Measurements from ENCODE around the gene ZSWIM1. TPM values are rescaled to one million over a fixed set of nuclear protein-coding genes. Genes with fewer than 3 reads are reported as not detected.

The ZSWIM1 gene
- total and polyA plus RNA-seq, 2 of the 13 experiments (the other 11 are each of a cell fraction or from before 2014, with no cell fraction given) = 9.5 to 11.7 TPM

DNA sequence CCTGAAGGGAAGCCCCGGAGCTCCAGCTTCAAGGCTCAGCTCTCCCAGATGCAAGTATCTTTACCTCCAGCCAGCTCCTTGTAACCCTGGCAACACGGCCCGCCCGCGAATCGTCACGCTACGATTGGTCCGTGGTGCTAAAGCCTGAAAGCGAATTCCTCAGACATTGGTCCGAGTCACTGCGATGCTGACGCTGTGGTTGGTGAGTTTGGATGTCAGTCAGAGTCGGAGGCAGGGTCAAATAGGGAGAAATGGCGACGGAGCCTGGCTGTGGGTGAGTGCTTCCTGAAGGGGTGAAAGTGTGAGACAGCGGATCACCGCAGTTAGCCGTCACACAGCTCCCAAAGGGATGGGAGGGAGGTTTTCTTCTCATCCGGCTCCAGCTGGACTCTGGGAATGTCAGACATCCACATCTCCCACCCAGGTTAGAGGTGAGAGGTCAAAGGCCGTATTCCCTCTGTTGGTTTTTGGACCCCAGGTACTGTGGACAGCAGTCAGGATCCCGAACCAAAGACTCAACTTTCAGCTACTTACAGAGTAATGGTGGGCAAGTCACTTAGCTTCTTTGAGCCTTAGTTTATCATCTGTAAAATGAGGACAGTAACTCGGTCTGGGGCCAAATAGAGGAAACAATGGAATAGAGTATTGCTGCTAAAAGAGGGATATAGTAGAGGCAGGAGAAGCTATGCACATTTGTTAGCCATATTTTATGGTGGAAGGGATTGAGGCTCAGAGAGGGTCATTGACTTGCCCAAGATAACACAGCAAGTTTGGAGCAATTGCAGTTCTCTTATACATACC, at the start of gene ZSWIM1 (continued):
- TF ChIP-seq, protein P1, sequence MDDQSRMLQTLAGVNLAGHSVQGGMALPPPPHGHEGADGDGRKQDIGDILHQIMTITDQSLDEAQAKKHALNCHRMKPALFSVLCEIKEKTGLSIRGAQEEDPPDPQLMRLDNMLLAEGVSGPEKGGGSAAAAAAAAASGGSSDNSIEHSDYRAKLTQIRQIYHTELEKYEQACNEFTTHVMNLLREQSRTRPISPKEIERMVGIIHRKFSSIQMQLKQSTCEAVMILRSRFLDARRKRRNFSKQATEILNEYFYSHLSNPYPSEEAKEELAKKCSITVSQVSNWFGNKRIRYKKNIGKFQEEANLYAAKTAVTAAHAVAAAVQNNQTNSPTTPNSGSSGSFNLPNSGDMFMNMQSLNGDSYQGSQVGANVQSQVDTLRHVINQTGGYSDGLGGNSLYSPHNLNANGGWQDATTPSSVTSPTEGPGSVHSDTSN (CRISPR knock-in tag; IDR thresholded peaks at IDR 0.05; ENCODE audit: borderline replicate concordance) = peak; percentile 91; the same call in 1 of the 2 replicates
- TF ChIP-seq, protein P2, sequence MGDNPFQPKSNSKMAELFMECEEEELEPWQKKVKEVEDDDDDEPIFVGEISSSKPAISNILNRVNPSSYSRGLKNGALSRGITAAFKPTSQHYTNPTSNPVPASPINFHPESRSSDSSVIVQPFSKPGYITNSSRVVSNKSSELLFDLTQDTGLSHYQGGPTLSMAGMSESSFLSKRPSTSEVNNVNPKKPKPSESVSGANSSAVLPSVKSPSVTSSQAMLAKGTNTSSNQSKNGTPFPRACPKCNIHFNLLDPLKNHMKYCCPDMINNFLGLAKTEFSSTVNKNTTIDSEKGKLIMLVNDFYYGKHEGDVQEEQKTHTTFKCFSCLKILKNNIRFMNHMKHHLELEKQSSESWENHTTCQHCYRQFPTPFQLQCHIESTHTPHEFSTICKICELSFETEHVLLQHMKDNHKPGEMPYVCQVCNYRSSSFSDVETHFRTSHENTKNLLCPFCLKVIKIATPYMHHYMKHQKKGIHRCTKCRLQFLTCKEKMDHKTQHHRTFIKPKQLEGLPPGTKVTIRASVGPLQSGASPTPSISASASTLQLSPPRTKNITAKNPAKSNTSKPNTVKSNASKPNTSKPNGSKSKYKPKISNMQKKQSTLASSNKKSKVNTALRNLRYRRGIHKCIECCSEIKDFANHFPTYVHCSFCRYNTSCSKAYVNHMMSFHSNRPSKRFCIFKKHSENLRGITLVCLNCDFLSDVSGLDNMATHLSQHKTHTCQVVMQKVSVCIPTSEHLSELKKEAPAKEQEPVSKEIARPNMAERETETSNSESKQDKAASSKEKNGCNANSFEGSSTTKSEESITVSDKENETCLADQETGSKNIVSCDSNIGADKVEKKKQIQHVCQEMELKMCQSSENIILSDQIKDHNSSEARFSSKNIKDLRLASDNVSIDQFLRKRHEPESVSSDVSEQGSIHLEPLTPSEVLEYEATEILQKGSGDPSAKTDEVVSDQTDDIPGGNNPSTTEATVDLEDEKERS (CRISPR knock-in tag; IDR thresholded peaks at IDR 0.05) = peak; percentile 64; the same call in 1 of the 2 replicates
- TF ChIP-seq, protein P3, sequence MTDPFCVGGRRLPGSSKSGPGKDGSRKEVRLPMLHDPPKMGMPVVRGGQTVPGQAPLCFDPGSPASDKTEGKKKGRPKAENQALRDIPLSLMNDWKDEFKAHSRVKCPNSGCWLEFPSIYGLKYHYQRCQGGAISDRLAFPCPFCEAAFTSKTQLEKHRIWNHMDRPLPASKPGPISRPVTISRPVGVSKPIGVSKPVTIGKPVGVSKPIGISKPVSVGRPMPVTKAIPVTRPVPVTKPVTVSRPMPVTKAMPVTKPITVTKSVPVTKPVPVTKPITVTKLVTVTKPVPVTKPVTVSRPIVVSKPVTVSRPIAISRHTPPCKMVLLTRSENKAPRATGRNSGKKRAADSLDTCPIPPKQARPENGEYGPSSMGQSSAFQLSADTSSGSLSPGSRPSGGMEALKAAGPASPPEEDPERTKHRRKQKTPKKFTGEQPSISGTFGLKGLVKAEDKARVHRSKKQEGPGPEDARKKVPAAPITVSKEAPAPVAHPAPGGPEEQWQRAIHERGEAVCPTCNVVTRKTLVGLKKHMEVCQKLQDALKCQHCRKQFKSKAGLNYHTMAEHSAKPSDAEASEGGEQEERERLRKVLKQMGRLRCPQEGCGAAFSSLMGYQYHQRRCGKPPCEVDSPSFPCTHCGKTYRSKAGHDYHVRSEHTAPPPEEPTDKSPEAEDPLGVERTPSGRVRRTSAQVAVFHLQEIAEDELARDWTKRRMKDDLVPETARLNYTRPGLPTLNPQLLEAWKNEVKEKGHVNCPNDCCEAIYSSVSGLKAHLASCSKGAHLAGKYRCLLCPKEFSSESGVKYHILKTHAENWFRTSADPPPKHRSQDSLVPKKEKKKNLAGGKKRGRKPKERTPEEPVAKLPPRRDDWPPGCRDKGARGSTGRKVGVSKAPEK (CRISPR knock-in tag; IDR thresholded peaks at IDR 0.05; ENCODE audit: borderline replicate concordance) = no peak
- TF ChIP-seq, protein P4, sequence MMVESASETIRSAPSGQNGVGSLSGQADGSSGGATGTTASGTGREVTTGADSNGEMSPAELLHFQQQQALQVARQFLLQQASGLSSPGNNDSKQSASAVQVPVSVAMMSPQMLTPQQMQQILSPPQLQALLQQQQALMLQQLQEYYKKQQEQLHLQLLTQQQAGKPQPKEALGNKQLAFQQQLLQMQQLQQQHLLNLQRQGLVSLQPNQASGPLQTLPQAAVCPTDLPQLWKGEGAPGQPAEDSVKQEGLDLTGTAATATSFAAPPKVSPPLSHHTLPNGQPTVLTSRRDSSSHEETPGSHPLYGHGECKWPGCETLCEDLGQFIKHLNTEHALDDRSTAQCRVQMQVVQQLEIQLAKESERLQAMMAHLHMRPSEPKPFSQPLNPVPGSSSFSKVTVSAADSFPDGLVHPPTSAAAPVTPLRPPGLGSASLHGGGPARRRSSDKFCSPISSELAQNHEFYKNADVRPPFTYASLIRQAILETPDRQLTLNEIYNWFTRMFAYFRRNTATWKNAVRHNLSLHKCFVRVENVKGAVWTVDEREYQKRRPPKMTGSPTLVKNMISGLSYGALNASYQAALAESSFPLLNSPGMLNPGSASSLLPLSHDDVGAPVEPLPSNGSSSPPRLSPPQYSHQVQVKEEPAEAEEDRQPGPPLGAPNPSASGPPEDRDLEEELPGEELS (CRISPR knock-in tag; IDR thresholded peaks at IDR 0.05) = 0 out of 2 replicates have a peak, but pooled peaks have one; percentile 58
- peak; percentile 79; the same call in 1 of the 2 replicates for TF ChIP-seq AHR (CRISPR knock-in tag; IDR thresholded peaks at IDR 0.05)
- peak; percentile 45; the same call in 1 of the 2 replicates for TF ChIP-seq ZFP1 (CRISPR knock-in tag; IDR thresholded peaks at IDR 0.05)
- peak; percentile 75 for TF ChIP-seq POGZ (CRISPR knock-in tag; IDR thresholded peaks at IDR 0.05)
- peak; percentile 91; the same call in 1 of the 2 replicates for TF ChIP-seq TOE1 (CRISPR knock-in tag; IDR thresholded peaks at IDR 0.05)
- peak; percentile 78 for TF ChIP-seq HDAC2 (CRISPR knock-in tag; IDR thresholded peaks at IDR 0.05)
- TF ChIP-seq, protein P5, sequence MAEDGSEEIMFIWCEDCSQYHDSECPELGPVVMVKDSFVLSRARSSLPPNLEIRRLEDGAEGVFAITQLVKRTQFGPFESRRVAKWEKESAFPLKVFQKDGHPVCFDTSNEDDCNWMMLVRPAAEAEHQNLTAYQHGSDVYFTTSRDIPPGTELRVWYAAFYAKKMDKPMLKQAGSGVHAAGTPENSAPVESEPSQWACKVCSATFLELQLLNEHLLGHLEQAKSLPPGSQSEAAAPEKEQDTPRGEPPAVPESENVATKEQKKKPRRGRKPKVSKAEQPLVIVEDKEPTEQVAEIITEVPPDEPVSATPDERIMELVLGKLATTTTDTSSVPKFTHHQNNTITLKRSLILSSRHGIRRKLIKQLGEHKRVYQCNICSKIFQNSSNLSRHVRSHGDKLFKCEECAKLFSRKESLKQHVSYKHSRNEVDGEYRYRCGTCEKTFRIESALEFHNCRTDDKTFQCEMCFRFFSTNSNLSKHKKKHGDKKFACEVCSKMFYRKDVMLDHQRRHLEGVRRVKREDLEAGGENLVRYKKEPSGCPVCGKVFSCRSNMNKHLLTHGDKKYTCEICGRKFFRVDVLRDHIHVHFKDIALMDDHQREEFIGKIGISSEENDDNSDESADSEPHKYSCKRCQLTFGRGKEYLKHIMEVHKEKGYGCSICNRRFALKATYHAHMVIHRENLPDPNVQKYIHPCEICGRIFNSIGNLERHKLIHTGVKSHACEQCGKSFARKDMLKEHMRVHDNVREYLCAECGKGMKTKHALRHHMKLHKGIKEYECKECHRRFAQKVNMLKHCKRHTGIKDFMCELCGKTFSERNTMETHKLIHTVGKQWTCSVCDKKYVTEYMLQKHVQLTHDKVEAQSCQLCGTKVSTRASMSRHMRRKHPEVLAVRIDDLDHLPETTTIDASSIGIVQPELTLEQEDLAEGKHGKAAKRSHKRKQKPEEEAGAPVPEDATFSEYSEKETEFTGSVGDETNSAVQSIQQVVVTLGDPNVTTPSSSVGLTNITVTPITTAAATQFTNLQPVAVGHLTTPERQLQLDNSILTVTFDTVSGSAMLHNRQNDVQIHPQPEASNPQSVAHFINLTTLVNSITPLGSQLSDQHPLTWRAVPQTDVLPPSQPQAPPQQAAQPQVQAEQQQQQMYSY (CRISPR knock-in tag; IDR thresholded peaks at IDR 0.05) = no peak
- TF ChIP-seq, protein P6, sequence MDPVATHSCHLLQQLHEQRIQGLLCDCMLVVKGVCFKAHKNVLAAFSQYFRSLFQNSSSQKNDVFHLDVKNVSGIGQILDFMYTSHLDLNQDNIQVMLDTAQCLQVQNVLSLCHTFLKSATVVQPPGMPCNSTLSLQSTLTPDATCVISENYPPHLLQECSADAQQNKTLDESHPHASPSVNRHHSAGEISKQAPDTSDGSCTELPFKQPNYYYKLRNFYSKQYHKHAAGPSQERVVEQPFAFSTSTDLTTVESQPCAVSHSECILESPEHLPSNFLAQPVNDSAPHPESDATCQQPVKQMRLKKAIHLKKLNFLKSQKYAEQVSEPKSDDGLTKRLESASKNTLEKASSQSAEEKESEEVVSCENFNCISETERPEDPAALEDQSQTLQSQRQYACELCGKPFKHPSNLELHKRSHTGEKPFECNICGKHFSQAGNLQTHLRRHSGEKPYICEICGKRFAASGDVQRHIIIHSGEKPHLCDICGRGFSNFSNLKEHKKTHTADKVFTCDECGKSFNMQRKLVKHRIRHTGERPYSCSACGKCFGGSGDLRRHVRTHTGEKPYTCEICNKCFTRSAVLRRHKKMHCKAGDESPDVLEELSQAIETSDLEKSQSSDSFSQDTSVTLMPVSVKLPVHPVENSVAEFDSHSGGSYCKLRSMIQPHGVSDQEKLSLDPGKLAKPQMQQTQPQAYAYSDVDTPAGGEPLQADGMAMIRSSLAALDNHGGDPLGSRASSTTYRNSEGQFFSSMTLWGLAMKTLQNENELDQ (CRISPR knock-in tag; IDR thresholded peaks at IDR 0.05; ENCODE audit: borderline replicate concordance) = 0 out of 2 replicates have a peak, but pooled peaks have one; percentile 70
